ENCODE data around the gene AGMO. TPM values are rescaled to one million over a fixed set of nuclear protein-coding genes. Genes with fewer than 3 reads are reported as not detected.

The AGMO gene
- total RNA-seq, 1 experiment from 2014 or later = not detected

- no peak for TF ChIP-seq RAD21 (IDR thresholded peaks at IDR 0.05; ENCODE audit: low read depth)
- TF ChIP-seq ZFX (IDR thresholded peaks at IDR 0.05) = no peak
- TF ChIP-seq ZBTB33 (IDR thresholded peaks at IDR 0.05; ENCODE audit: extremely low read depth, insufficient replicate concordance, low read length) = no peak
- no peak for TF ChIP-seq JUND (IDR thresholded peaks at IDR 0.05)
- no peak for TF ChIP-seq SRF (IDR thresholded peaks at IDR 0.05; ENCODE audit: low read depth)
- no peak for TF ChIP-seq SP1 (IDR thresholded peaks at IDR 0.05; ENCODE audit: low read depth)
- no peak for TF ChIP-seq TCF7L2 (IDR thresholded peaks at IDR 0.05; ENCODE audit: borderline replicate concordance, extremely low read depth, insufficient read depth, insufficient read length)
- no peak for TF ChIP-seq MAX (IDR thresholded peaks at IDR 0.05)
- no peak for TF ChIP-seq EGR1 (IDR thresholded peaks at IDR 0.05; ENCODE audit: low read depth)
Measured at GRCh38 chr7:15507171-15507570, 54.6 kb downstream of the AGMO start (continued).

GRCh38 chr7:15505761-15506160 lies 56.1 kb downstream of the AGMO start:
- intact Hi-C loops (cut with micrococcal nuclease) = no loop called here
- CTCF ChIA-PET = no interaction called here

More at GRCh38 chr7:15505761-15506160, 56.1 kb downstream of the AGMO start:
- BruUV-seq (replicated peaks) = no TSS peak
- DNase-seq (ENCODE audit: low read depth, low spot score) (no peak), ATAC-seq (no peak)
- TF ChIP-seq EZH2phosphoT487 (IDR thresholded peaks at IDR 0.05; ENCODE audit: borderline replicate concordance) (no peak), ATF3 (IDR thresholded peaks at IDR 0.05) (no peak), CTCF (IDR thresholded peaks at IDR 0.05 in 2 of 3, conservative IDR thresholded peaks at IDR 0.05 in 1 of 3; ENCODE audit: borderline replicate concordance in 1 of 3, insufficient read depth in 1 of 3, low read depth in 2 of 3, low read length in 2 of 3) (no peak), TCF7L2 (IDR thresholded peaks at IDR 0.05; ENCODE audit: borderline replicate concordance, extremely low read depth, insufficient read depth, insufficient read length) (no peak), SIN3A (IDR thresholded peaks at IDR 0.05; ENCODE audit: low read depth) (no peak)
- no peak overlapping the region for H3K4me3 ChIP-seq (replicated peaks in 1 of 2; ENCODE audit: low read depth in 1 of 2, low read length in 2 of 2)
- no peaks in the 10 kb centered on the region for H3K9me2 ChIP-seq (ENCODE audit: insufficient read depth)
- H3K4me2 ChIP-seq (ENCODE audit: low read length) = no peak overlapping the region
- no peaks in the 10 kb centered on the region for H3K36me3 ChIP-seq (ENCODE audit: control insufficient read depth in 1 of 2, insufficient read depth in 2 of 2, low read length in 2 of 2)
- H3K27ac ChIP-seq (ENCODE audit: low read depth, low read length) = no peak overlapping the region
- POLR2A ChIA-PET = no interaction called here
- no peak overlapping the region for H3K9ac ChIP-seq (ENCODE audit: low read length)
- H4K20me1 ChIP-seq (ENCODE audit: insufficient read depth) = no peaks in the 10 kb centered on the region
- no peak overlapping the region for H2AFZ ChIP-seq (ENCODE audit: low read depth, low read length, poor library complexity, severe bottlenecking)
- H3K4me1 ChIP-seq (ENCODE audit: control insufficient read depth in 1 of 2, insufficient read depth in 2 of 2, low read length in 2 of 2) = no peaks in the 10 kb centered on the region
- no peaks in the 10 kb centered on the region for H3K79me2 ChIP-seq (ENCODE audit: insufficient read depth, low read length)
- H3K27me3 ChIP-seq (ENCODE audit: insufficient read depth, low read length) = no peaks in the 10 kb centered on the region
- RAD21 ChIA-PET (ENCODE audit: low non-redundant PET in 1 of 2, low total read pairs in 2 of 2, uncharacterized antibody in 2 of 2, unreplicated experiment in 2 of 2) = no interaction called here
- no peaks in the 10 kb centered on the region for H3K9me3 ChIP-seq (ENCODE audit: control insufficient read depth in 1 of 2, insufficient read depth in 1 of 2, low read depth in 1 of 2, low read length in 2 of 2)
